A204.1 (cell line): Measurements from ENCODE around the gene TUBA1B.

Source experiments
- FAIRE-seq: peaks from 2 replicates; lab custom pipeline; 2012; peaks lifted over from hg19 to GRCh38; lab: Jason Lieb, UNC

The TUBA1B gene

GRCh38 chr12:49126852-49127763 lies 4.1 kb downstream of the TUBA1B start:
- no peak for FAIRE-seq

- peak; percentile 88 for FAIRE-seq
Measured at GRCh38 chr12:49121047-49121696, 10.0 kb downstream of the TUBA1B start.

GRCh38 chr12:49111206-49111605 lies 20.0 kb downstream of the TUBA1B start:
- FAIRE-seq: no peak

- peak; percentile 99 for FAIRE-seq
Measured at GRCh38 chr12:49110464-49111155, 20.6 kb downstream of the TUBA1B start, which contains the start of gene LMBR1L. LMBR1L (minus strand) TSS chr12:49110847; CDS start chr12:49110555, 292 bp downstream.

GRCh38 chr12:49109641-49110463 lies 21.3 kb downstream of the TUBA1B start:
- no peak for FAIRE-seq

GRCh38 chr12:49108958-49109404 lies 22.2 kb downstream of the TUBA1B start:
- FAIRE-seq: no peak

- no peak for FAIRE-seq
Measured at GRCh38 chr12:49105504-49106084, 25.6 kb downstream of the TUBA1B start.

- no peak for FAIRE-seq
Measured at GRCh38 chr12:49104822-49105221, 26.4 kb downstream of the TUBA1B start.

GRCh38 chr12:49100380-49100779 lies 30.8 kb downstream of the TUBA1B start:
- FAIRE-seq: no peak

- no peak for FAIRE-seq
Measured at GRCh38 chr12:49098703-49099102, 32.5 kb downstream of the TUBA1B start.

GRCh38 chr12:49098035-49098451 lies 33.2 kb downstream of the TUBA1B start:
- no peak for FAIRE-seq

- no peak for FAIRE-seq
Measured at GRCh38 chr12:49097381-49097780, 33.8 kb downstream of the TUBA1B start.

GRCh38 chr12:49094975-49095365 lies 36.2 kb downstream of the TUBA1B start:
- no peak for FAIRE-seq

GRCh38 chr12:49094160-49094974 lies 36.8 kb downstream of the TUBA1B start, which contains the start of gene DHH:
DHH (minus strand) TSS chr12:49094801; CDS start chr12:49094512, 289 bp downstream.
- FAIRE-seq: no peak

- no peak for FAIRE-seq
Measured at GRCh38 chr12:49093792-49094159, 37.4 kb downstream of the TUBA1B start.

GRCh38 chr12:49092816-49093406 lies 38.3 kb downstream of the TUBA1B start:
- FAIRE-seq: no peak

- FAIRE-seq: no peak
Measured at GRCh38 chr12:49092086-49092815, 38.9 kb downstream of the TUBA1B start.

GRCh38 chr12:49091836-49092085 lies 39.4 kb downstream of the TUBA1B start:
- FAIRE-seq: no peak

GRCh38 chr12:49091056-49091835 lies 39.9 kb downstream of the TUBA1B start:
- FAIRE-seq: no peak
